Measurements from ENCODE around the gene TMEM236. TPM values are rescaled to one million over a fixed set of nuclear protein-coding genes. Genes with fewer than 3 reads are reported as not detected.
A peak's percentile ranks its signal among the peaks of the same experiment; 100 is the strongest.

Gene TMEM236
- total RNA-seq, 2 donors from 2014 or later = 0.52 to 0.66 TPM

GRCh38 chr10:17789396-17789795 is 37.4 kb downstream of the TMEM236 start:
- H3K4me3 ChIP-seq = no peak overlapping the region
- no peak overlapping the region for H3K27ac ChIP-seq
- H3K9me3 ChIP-seq = no peaks in the 10 kb centered on the region
- DNase-seq = no peak
- no peak for ATAC-seq
- no peaks in the 10 kb centered on the region for H3K36me3 ChIP-seq (replicated peaks in 1 of 2; ENCODE audit: insufficient read depth in 1 of 2, low read depth in 2 of 2)
- H3K27me3 ChIP-seq = no peaks in the 10 kb centered on the region
- H3K4me1 ChIP-seq = peaks cover 21% of the 10 kb centered on the region
- intact Hi-C loops (cut with DNase I) = no loop called here
- no peak for TF ChIP-seq POLR2A (IDR thresholded peaks at IDR 0.05)
- TF ChIP-seq, protein P1, sequence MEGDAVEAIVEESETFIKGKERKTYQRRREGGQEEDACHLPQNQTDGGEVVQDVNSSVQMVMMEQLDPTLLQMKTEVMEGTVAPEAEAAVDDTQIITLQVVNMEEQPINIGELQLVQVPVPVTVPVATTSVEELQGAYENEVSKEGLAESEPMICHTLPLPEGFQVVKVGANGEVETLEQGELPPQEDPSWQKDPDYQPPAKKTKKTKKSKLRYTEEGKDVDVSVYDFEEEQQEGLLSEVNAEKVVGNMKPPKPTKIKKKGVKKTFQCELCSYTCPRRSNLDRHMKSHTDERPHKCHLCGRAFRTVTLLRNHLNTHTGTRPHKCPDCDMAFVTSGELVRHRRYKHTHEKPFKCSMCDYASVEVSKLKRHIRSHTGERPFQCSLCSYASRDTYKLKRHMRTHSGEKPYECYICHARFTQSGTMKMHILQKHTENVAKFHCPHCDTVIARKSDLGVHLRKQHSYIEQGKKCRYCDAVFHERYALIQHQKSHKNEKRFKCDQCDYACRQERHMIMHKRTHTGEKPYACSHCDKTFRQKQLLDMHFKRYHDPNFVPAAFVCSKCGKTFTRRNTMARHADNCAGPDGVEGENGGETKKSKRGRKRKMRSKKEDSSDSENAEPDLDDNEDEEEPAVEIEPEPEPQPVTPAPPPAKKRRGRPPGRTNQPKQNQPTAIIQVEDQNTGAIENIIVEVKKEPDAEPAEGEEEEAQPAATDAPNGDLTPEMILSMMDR (IDR thresholded peaks at IDR 0.05) = no peak
- WGBS, 2 donors = 80 to 88% methylated on average over 7 of the region's 7 CpGs

DNA sequence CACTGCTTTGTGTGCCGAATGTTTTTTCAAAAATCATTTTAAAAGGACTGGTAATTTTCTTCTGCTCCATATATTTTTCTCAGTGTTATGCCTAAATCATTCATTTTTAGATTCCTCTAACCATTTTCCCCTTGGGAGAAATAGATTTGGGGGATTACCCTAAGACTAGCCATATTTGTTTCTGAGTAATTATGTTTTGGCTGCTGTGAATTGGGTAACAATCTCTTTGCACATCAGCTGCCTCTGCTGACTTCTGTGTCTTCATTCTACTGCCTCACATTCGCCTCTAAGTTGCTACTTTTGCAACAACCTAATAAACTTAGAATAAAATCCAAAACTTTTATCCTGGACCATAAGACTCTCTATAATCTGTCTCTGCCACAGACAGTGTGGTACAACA is 38.6 kb downstream of the TMEM236 start:
- Histone ChIP-seq H3K36me3 (replicated peaks in 1 of 2; ENCODE audit: insufficient read depth in 1 of 2, low read depth in 2 of 2) (no peaks in the 10 kb centered on the region), H3K9me3 (no peaks in the 10 kb centered on the region), H3K27ac (no peak overlapping the region), H3K4me3 (no peak overlapping the region), H3K4me1 (peaks cover 31% of the 10 kb centered on the region), H3K27me3 (no peaks in the 10 kb centered on the region)
- intact Hi-C loops (cut with DNase I) = no loop called here
- TF ChIP-seq, protein P1 (IDR thresholded peaks at IDR 0.05) = no peak
- TF ChIP-seq POLR2A (IDR thresholded peaks at IDR 0.05) = no peak
- DNase-seq (no peak), ATAC-seq (no peak)
- WGBS, 2 donors = 92 to 93% methylated on average over 2 of the region's 2 CpGs

GRCh38 chr10:17792991-17793390 is 41.0 kb downstream of the TMEM236 start:
- Histone ChIP-seq H3K27me3 (no peaks in the 10 kb centered on the region), H3K4me1 (peaks cover 31% of the 10 kb centered on the region), H3K9me3 (no peaks in the 10 kb centered on the region), H3K36me3 (replicated peaks in 1 of 2; ENCODE audit: insufficient read depth in 1 of 2, low read depth in 2 of 2) (no peaks in the 10 kb centered on the region), H3K27ac (peak overlapping the region in 2 of 4 donors; percentile 32 to 74), H3K4me3 (no peak overlapping the region)
- intact Hi-C loops (cut with DNase I) = no loop called here
- ATAC-seq (no peak), DNase-seq (no peak)
- TF ChIP-seq POLR2A (IDR thresholded peaks at IDR 0.05) = no peak
- TF ChIP-seq, protein P1 (IDR thresholded peaks at IDR 0.05) = no peak

GRCh38 chr10:17793823-17794644 is 42.0 kb downstream of the TMEM236 start:
- intact Hi-C loops (cut with DNase I) = no loop called here
- Histone ChIP-seq H3K27me3 (no peaks in the 10 kb centered on the region), H3K27ac (peak overlapping the region; percentile 27 to 84 (median 62)), H3K4me1 (peaks cover 31% of the 10 kb centered on the region), H3K36me3 (replicated peaks in 1 of 2; ENCODE audit: insufficient read depth in 1 of 2, low read depth in 2 of 2) (no peaks in the 10 kb centered on the region), H3K4me3 (no peak overlapping the region), H3K9me3 (no peaks in the 10 kb centered on the region)
- WGBS, 2 donors = 19 to 20% methylated on average over 6 of the region's 6 CpGs
- ATAC-seq (peak; percentile 96), DNase-seq (peak in 3 of 4 donors; percentile 24 to 63 (median 37))
- no peak for TF ChIP-seq POLR2A (IDR thresholded peaks at IDR 0.05)
- TF ChIP-seq, protein P1 (IDR thresholded peaks at IDR 0.05) = no peak

DNA sequence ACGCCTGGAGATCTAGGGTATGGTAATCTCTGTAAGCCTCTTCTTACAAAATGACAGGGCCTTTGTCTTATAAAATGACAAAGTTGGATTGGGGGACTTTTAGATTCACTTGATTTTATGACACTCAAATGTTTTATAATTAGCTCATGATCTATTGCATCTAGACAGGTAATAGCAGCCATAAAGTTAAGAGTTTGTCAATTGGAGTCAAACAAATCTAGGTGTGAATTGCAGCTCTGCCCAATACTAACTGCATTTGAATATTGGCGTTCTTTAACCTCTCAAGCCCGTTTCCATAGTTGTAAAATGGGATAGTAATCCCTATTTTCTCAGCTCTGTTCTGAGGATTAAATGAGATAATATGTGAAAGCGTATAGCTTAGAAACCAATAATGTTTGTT is 43.1 kb downstream of the TMEM236 start:
- intact Hi-C loops (cut with DNase I) = no loop called here

More for the DNA sequence above, 43.1 kb downstream of the TMEM236 start:
- Histone ChIP-seq H3K9me3 (no peaks in the 10 kb centered on the region), H3K4me1 (peaks cover 31% of the 10 kb centered on the region), H3K27ac (peak overlapping the region in 2 of 4 donors; percentile 74 to 84), H3K4me3 (no peak overlapping the region), H3K27me3 (no peaks in the 10 kb centered on the region), H3K36me3 (replicated peaks in 1 of 2; ENCODE audit: insufficient read depth in 1 of 2, low read depth in 2 of 2) (no peaks in the 10 kb centered on the region)
- no peak for ATAC-seq
- WGBS, 2 donors = 85 to 94% methylated on average over 4 of the region's 4 CpGs
- no peak for DNase-seq
- TF ChIP-seq, protein P1 (IDR thresholded peaks at IDR 0.05) = no peak
